AG09319 (cell line): ENCODE measurements around the gene FREM2.

Source experiments
- DNase-seq: peaks from one replicate; pipeline ENCODE4 v3.0.0-alpha.2; 2010; ENCODE audit warnings: low read depth; ENCODE audit errors: extremely low read depth
- CTCF ChIP-seq: IDR thresholded peaks from 2 replicates; pipeline ENCODE4 v1.5.1; 2011; ENCODE audit warnings: low read depth, mild to moderate bottlenecking, inconsistent platforms, low read length, moderate library complexity

FREM2 gene

GRCh38 chr13:38871275-38871674, 184.4 kb downstream of the FREM2 start:
- no peak for DNase-seq
- TF ChIP-seq CTCF, result no peak

DNA sequence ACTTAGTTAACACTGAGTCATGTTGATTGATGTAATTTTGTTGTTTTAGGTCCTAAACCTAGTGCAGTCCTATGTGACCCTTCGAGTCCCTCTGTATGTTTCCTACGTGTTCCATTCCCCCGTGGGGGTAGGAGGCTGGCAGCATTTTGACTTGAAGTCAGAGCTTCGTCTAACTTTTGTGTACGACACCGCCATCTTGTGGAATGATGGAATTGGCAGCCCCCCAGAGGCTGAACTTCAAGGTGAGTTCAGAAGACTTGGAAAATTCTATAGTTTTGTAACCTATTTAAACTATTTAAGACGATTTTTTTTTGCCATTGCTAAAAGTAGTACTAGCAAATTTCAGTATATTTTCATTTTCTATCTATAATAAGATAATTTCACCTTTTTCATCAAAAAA, 185.8 kb downstream of the FREM2 start:
- no peak for DNase-seq

DNA sequence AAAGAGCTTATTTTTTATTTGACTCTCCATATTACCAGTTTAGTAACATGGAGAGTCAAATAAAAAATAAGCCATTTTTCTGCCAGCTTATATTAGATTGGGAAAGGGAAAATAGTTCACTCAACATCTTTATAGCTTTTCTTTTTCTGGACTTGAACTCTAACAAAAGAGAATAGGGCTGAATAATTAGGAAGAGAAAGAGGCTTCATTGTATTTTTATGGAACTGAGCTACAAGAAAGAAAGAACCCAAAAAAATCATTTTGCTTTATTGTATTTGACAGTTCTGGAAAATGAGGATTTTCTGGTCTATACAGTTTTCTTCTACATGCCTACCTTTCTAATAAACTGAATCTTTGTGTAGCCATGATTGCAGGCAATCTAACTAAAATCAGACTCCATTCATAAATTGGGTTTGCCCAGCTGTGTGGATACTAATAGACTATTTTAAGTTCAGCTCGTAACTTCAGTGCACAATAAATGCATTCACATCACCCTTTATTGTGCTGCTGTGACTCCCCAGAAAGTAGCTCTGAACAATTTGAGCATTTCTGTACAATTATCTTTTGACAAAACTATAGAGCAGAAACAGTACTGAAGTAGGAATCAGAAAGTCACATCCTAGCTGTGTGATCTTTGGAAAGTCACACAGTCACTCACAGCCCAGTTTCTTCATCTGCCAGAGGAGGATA, 188.5 kb downstream of the FREM2 start:
- no peak for TF ChIP-seq CTCF

More for the DNA sequence above, 185.8 kb downstream of the FREM2 start:
- peak; percentile 32 for TF ChIP-seq CTCF

GRCh38 chr13:38879278-38879677, 192.4 kb downstream of the FREM2 start:
- no peak for TF ChIP-seq CTCF
- no peak for DNase-seq

More for the DNA sequence above, 188.5 kb downstream of the FREM2 start:
- DNase-seq, result no peak

DNA sequence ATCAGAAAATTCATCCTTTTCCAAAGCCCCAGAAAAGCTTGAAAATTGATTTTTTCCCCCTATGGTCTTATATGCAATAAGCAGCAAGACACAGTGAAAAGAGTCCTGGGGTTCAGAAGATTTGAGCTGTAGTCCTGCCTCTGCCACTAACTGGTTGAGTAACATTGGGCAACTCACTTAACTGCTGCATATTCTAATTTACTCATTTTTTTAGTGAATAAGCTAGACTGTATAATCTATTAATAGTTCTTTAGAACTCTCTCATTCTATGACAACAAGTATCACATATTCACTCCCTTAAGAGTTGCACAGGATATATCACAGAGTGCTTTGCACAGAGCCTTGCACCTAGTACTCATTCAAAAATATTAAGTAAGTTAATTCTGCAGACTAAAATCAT, 192.9 kb downstream of the FREM2 start:
- no peak for TF ChIP-seq CTCF

GRCh38 chr13:38880397-38880796, 193.5 kb downstream of the FREM2 start:
- DNase-seq, result no peak
- TF ChIP-seq CTCF, result no peak

More for the DNA sequence above, 192.9 kb downstream of the FREM2 start:
- no peak for DNase-seq

DNA sequence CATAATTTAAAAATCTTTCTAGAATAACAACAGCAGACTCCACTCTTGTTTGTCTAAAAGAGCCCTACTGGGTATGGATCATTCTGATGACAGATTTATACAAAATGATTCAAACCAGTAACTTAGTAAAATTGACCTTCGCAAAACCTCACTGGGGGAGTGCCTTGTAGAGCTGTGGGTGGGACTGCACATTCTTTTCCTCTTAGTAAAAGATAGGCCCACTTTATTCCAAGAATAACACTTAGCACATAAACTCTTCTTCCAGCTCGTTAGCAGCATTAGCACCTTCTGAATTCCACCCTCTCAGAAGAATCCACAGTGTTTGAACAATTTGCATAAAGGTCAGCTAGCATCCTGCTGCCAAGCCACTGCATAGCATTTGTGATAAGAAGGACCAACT, 196.9 kb downstream of the FREM2 start:
- no peak for TF ChIP-seq CTCF
- no peak for DNase-seq
